ENCODE data around the gene CES1. TPM values are rescaled to one million over a fixed set of nuclear protein-coding genes. Genes with fewer than 3 reads are reported as not detected.

The CES1 gene
- total RNA-seq, 4 donors from 2014 or later, result 57.3 to 213 (median 79.3) TPM

- TF ChIP-seq CTCF (IDR thresholded peaks at IDR 0.05; ENCODE audit: low read depth), result no peak
Observed at GRCh38 chr16:55778757-55779156, 54.1 kb downstream of the CES1 start.

DNA sequence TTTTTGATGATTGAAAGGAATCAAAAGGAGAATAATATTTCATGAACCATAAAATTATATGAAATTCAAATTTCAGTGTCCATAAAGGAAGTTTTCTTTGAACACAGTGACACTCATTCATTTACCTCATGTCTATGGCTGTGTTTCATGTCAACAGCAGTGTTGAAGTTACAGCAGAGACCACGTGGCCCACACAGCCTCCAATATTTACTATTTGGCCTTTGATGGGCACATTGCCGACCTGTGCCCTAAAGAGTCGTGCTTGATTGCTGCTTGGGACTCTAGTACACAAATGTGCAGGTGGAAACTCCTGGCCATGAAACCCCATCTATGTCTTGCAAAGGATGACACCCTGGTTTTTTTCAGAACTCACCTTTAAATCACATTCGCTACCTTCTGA is 57.0 kb downstream of the CES1 start:
- TF ChIP-seq CTCF (IDR thresholded peaks at IDR 0.05; ENCODE audit: low read depth), result no peak

DNA sequence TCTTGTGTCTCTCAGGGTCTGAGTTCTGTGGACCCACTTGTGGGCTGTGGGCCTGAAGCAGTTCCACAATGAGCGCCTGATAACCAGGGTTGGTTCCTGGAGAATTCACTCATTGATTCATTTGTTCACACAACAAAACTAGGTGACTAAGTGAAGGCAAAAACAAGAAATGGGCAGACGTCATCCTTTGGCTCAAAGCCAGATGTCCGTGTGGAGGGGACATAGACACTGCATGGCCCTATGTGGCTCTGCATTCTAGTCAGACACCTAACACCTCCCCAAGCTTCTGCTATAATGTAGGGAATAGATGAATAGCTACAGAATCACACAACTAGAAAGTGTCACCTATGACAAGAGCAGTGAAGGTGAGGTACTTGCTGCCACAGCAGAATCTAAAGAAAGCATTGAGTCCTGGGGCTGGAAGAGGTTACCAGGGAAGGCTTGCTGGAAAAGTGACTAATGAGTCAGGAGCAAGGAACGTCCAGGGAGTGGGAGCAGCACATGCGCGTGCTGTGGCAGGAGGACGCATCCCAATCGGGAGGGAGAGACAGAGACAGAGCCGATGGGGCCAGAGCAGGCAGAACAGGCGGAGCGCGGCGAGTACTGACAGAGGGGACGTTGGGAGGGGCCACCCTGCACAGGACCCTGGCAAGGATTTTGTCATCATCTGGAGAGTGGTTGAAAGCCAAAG is 58.9 kb downstream of the CES1 start:
- no peak for TF ChIP-seq CTCF (IDR thresholded peaks at IDR 0.05; ENCODE audit: low read depth)

DNA sequence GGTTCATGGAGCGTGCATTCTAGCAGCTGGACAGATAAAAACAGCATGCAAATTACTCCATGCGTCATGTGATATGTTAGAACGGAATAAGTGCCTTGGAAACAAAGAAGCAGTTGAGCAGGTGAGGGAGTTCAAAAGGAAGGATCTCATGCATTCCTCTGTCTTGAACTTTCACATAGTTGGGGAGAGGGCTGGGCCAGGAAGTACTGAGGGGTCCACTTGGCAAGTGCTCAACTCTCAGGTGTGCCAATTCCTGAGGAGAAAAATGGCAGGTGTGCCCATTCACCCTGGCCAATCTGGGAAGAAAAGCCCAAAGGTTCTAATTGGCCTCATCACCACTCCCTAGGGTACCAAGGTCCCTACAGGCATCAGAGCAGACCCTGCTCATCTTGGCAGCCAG is 67.7 kb downstream of the CES1 start:
- TF ChIP-seq CTCF (IDR thresholded peaks at IDR 0.05; ENCODE audit: low read depth), result no peak

DNA sequence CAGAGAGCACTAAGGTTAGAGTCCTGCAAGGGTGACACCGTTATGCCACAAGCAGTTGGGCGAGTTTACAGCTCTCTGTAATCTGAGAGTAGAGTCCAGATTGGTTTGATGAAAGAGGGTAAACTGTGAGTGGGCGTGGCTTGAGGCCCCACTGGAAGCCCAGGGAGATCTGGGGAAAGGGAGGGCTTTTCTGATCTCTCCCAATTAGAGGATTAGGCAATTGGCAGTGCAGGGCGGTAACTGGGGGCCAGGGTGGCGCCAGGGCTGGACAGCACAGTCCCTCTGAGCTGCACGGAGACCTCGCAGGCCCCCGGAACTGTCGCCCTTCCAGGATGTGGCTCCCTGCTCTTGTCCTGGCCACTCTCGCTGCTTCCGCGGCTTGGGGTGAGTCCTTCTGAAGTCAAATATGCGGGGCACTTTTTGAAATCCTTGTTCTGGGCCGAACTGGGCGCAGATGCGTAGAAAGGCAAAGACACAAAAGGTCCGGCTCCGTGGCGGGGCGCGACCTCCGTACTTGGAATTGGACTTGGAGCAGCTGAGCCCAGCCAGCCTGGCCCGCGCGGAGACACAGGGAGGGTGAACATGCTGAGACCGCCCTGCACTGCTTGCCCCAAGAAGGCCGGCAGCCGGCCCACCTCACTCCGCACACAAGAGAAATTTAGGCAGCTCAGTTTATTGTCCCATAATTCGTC is 72.4 kb downstream of the CES1 start:
- TF ChIP-seq CTCF (IDR thresholded peaks at IDR 0.05; ENCODE audit: low read depth), result no peak

DNA sequence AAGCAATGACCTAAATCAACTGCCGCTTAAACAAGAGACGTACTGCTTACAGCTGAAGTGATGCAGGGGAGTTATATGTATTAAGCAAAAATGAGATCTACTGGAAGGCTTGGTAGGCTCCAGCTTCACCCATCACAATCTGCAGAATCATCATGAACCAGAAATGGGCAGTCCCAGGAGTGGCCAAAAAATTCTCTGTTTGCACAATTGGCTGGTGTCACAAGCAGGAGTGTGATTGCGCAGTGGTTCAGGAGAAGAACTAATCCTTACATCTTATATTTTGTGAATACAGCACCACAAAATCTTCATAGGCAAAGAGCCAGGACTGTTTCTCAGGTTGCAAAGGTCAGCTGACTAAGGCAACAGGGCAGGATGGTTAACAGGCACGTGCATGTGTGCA is 75.9 kb downstream of the CES1 start:
- no peak for TF ChIP-seq CTCF (IDR thresholded peaks at IDR 0.05; ENCODE audit: low read depth)

- no peak for TF ChIP-seq CTCF (IDR thresholded peaks at IDR 0.05; ENCODE audit: low read depth)
Observed at GRCh38 chr16:55754056-55754455, 78.8 kb downstream of the CES1 start.

Other genes starting within 250 kb of the CES1 start
- gene SLC6A2, start 177.1 kb downstream of the CES1 start, total RNA-seq, result 1 to 10 TPM in 2 of 4 donors, under 1 TPM in 1, not detected in 1; 0.65 to 1.7 (median 1.3) TPM
- not detected for gene CES5A, start 42.3 kb upstream of the CES1 start, total RNA-seq

Measured in subcutaneous adipose tissue (tissue), 4 donors.